Hair follicle dermal papilla cell (primary cell): ENCODE results near the gene TRIM43B. TPM values are rescaled to one million over a fixed set of nuclear protein-coding genes. Genes with fewer than 3 reads are reported as not detected.

Experiments
- small RNA-seq: library from RNA; depleted of rRNA; stranded (forward); fragments of <200 nt; gene quantifications from one replicate; pipeline ENCODE3, GENCODE V24; 2012
- total RNA-seq: library from RNA; depleted of rRNA; stranded (reverse); fragments of >200 nt; gene quantifications from 2 replicates; pipeline ENCODE4 v1.2.3, GENCODE V29; 2012

The TRIM43B gene
- not detected in 2 replicates for total RNA-seq

GRCh38 chr2:95484654-95485053 is at the start of gene TRIM43B:
Gene TRIM43B, minus strand, starts transcription at chr2:95484754. Its CDS starts 2,040 bp downstream, at chr2:95482714.

Small RNA genes within 50 kb of the gene (small RNA-seq; reads per million reads assigned to genes)
- gene AC009237.11 (not detected), gene AC133104.2 (not detected)

Other genes starting within 250 kb of the TRIM43B start
- 0.36 and 0.97 TPM in 2 replicates for gene PROM2, start 210.3 kb downstream of the TRIM43B start, total RNA-seq
- gene KCNIP3, start 187.4 kb downstream of the TRIM43B start, total RNA-seq = 25.6 and 26.0 TPM in 2 replicates
- 25.0 and 26.7 TPM in 2 replicates for gene FAHD2A, start 82.0 kb downstream of the TRIM43B start, total RNA-seq
- gene TRIM43, start 107.2 kb upstream of the TRIM43B start, total RNA-seq = not detected in 2 replicates